Heart left ventricle (tissue), 16 donors: Measurements from ENCODE around the gene SMIM44. TPM values are rescaled to one million over a fixed set of nuclear protein-coding genes. Genes with fewer than 3 reads are reported as not detected.

Experiments used
- ATAC-seq, 4 donors: fragments of 200-7000 bp; cut with Tn5 transposase; one replicate each; pipeline ENCODE4 v1.9.1; 2020 to 2022; ENCODE audit warnings: moderate library complexity in 4 of 4, mild to moderate bottlenecking in 3 of 4, moderate number of reproducible peaks in 1 of 4
- DNase-seq, 5 donors: peaks; one replicate each; pipeline ENCODE4 v3.0.0-alpha.2; 2020
- H3K27ac ChIP-seq, 12 donors: fragments of 200-600 bp; sonication (generic) in 4 of 12; one replicate each; pipeline versions ENCODE4 v1.5.0 to v1.8.0; 2016 to 2022; ENCODE audit warnings: mild to moderate bottlenecking in 2 of 12
- H3K27me3 ChIP-seq, 9 donors: fragments of 200-600 bp; sonication (generic) in 2 of 9; one replicate each; pipeline versions ENCODE4 v1.5.1 to v1.8.0; 2016 to 2022; ENCODE audit warnings: mild to moderate bottlenecking in 3 of 9
- H3K36me3 ChIP-seq, 9 donors: fragments of 200-600 bp; sonication (generic) in 2 of 9; one replicate each; pipeline versions ENCODE4 v1.5.0 to v1.8.0; 2018 to 2022; ENCODE audit warnings: mild to moderate bottlenecking in 2 of 9
- H3K4me1 ChIP-seq, 12 donors: fragments of 200-600 bp; sonication (generic) in 4 of 12; one replicate each; pipeline versions ENCODE4 v1.5.0 to v1.8.0; 2016 to 2022; ENCODE audit warnings: mild to moderate bottlenecking in 3 of 12
- H3K4me3 ChIP-seq, 12 donors: fragments of 200-600 bp; sonication (generic) in 4 of 12; one replicate each; pipeline versions ENCODE4 v1.5.0 to v1.8.0; 2017 to 2022; ENCODE audit warnings: mild to moderate bottlenecking in 9 of 12, moderate library complexity in 4 of 12
- H3K9me3 ChIP-seq, 12 donors: fragments of 200-600 bp; sonication (generic) in 4 of 12; one replicate each; pipeline versions ENCODE4 v1.5.0 to v1.8.0; 2016 to 2022; ENCODE audit warnings: mild to moderate bottlenecking in 1 of 12
- POLR2A ChIP-seq, 2 donors: fragments of 450-650 bp; IDR thresholded peaks; one replicate each; pipeline ENCODE4 v1.6.1; 2017; ENCODE audit warnings: antibody characterized with exemption in 2 of 2, mild to moderate bottlenecking in 2 of 2, moderate library complexity in 2 of 2
- WGBS, 4 donors: extraction: QIAGEN DNeasy Blood & Tissue Kit in 2 of 4; methylation state at CpG; one replicate each; pipeline versions ENCODE4 v1.1.5 to v1.1.7; 2013 to 2018; 5-methylcytosine and 5-hydroxymethylcytosine counted together
- intact Hi-C, 10 donors: fragments of 100-400 bp; cut with DNase I; formaldehyde crosslinking; loops; one replicate each; pipeline versions ENCODE4 v1.11.1 to v1.14.2; 2022
- polyA plus RNA-seq, 2 donors: library from polyadenylated mRNA; stranded (reverse); fragments of 200-250 nt; gene quantifications; one replicate each; pipeline ENCODE4 v1.2.3, GENCODE V29; 2013
- total RNA-seq, 9 donors: library from RNA; depleted of rRNA in 2 of 9; stranded (reverse); fragments of >200 nt in 2 of 9; fragmentation: NEBNext Ultra II Directional in 3 of 9; extraction: Animal tissue kit (Norgen Biotek cat#: 25700) in 3 of 9; gene quantifications; one replicate each; pipeline versions ENCODE4 v1.1.0 to v1.2.4, GENCODE V29; 2016 to 2023
- TF ChIP-seq, protein P1 (sequence below), 12 donors: fragments of 200-600 bp; sonication (generic) in 4 of 12; IDR thresholded peaks; one replicate each; pipeline versions ENCODE4 v1.5.0 to v1.8.0; 2018 to 2022; ENCODE audit warnings: antibody characterized with exemption in 12 of 12, mild to moderate bottlenecking in 5 of 12
- donor health status: ischemic (EF 13 %, LVEDD 7.1; RV severe dilation, severe dysfunction).
- donor health status: healthy with polysubstance abuse.
- donor health status: DM: no; HTN: yes; CAD: no.
- donor health status: DM: no; HTN: no; CAD: no.
- donor health status: ischemic (EF 25% LVEDD 6.9; RV normal size, moderate dysfunction).
- donor health status: ischemic (EF 25% LVEDD 5.7; RV mildly dilated, moderate dysfunction).
- donor health status: healthy.
- donor health status: DM: yes; HTN: yes; CAD: no.
- donor health status: ischemic (EF 35%, LVEDD 5.7; RV mildly dilated, moderate dysfunction).
- donor health status: nonischemic (EF 11% LVEDD 7.7; RV severe dilation, severe dysfunction).
- donor health status: DM: yes; HTN: yes; CAD: no.
- donor health status: PGD.
- donor health status: ischemic (EF 29% LVEDD 5.4; RV normal size, mild dysfunction).
- donor health status: nonischemic (EF 23%, LVEDD 6.1; RV moderate dilation, normal function).

SMIM44 gene
- total and polyA plus RNA-seq, 11 donors: not detected

DNA sequence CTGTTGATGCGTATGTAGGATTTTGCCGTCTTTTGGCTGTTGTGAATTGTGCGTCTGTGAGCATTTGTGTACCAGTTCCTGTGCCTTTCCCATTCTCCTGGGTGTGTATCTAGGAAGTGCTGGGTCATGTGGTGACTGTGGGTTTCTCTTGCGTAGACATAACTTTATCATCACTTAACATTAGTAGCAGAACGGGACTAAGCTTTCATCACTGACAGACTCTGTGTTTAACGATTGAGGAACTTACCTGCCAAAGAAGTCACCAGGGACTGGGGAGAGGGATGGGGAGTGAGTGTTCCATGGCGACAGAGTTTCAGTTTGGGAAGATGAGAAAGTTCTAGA, 37.8 kb upstream of the SMIM44 start:
- DNase-seq (no peak), ATAC-seq (no peak)
- Histone ChIP-seq H3K27ac (no peak overlapping the region), H3K4me1 (peaks cover 0 to 17% (median 0%) of the 10 kb centered on the region in 12 donors), H3K36me3 (peaks cover 0 to 67% (median 31%) of the 10 kb centered on the region in 9 donors), H3K9me3 (no peaks in the 10 kb centered on the region), H3K4me3 (no peak overlapping the region), H3K27me3 (no peaks in the 10 kb centered on the region)
- WGBS, 4 donors: 82 to 91% (median 86%) methylated on average over 7 of the region's 7 CpGs
- intact Hi-C loops: no loop called here
- no peak for TF ChIP-seq POLR2A (IDR thresholded peaks at IDR 0.05)

DNA sequence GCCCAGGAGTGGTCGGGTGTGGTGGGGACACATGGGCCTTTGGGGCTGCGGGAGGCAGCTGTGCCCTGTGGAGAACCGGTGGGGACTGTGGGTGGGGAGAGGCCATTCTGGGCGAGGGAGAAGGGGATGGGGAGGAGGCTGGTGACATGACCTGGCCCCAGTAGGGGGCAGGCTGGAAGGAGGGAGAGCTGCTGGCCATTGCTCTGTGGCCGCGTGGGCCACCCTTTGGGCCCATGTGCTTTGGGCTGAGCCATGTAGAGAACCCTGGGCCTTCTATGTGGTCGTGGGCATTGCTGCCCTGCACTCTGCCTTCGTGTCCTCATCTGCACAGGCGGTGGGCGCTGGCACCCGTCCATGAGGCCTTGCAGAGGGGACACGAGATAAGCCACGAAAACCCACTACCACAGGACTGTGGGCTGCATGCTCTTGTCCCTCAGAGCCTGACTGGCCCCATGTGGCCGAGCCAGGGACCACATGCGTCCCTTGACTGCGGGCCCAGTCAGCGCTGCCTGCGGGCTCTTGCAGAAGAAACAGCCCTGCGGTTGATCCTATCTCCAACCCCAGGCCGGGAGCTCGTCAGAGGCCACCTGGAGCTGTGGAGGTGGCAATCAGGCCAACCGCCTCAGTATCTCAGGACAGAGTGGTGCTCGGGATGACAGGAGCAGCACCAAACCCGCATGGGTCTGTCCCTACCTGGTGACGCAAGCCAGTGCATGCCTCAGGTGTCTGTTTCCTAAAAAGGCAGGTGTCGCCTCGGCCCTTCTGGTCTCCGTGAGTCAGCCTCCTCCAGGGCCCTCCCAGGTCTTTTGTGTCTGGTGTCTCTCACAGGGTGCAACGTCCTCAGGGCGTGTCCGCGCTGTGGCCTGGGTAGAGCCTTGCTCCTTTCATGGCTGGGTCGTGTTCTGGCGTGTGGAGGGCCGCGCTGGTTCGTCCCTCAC, 37.2 kb upstream of the SMIM44 start:
- peaks cover 0 to 17% (median 0%) of the 10 kb centered on the region in 12 donors for H3K4me1 ChIP-seq
- no peak for TF ChIP-seq POLR2A (IDR thresholded peaks at IDR 0.05)
- TF ChIP-seq, protein P1, sequence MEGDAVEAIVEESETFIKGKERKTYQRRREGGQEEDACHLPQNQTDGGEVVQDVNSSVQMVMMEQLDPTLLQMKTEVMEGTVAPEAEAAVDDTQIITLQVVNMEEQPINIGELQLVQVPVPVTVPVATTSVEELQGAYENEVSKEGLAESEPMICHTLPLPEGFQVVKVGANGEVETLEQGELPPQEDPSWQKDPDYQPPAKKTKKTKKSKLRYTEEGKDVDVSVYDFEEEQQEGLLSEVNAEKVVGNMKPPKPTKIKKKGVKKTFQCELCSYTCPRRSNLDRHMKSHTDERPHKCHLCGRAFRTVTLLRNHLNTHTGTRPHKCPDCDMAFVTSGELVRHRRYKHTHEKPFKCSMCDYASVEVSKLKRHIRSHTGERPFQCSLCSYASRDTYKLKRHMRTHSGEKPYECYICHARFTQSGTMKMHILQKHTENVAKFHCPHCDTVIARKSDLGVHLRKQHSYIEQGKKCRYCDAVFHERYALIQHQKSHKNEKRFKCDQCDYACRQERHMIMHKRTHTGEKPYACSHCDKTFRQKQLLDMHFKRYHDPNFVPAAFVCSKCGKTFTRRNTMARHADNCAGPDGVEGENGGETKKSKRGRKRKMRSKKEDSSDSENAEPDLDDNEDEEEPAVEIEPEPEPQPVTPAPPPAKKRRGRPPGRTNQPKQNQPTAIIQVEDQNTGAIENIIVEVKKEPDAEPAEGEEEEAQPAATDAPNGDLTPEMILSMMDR (IDR thresholded peaks at IDR 0.05): no peak
- H3K9me3 ChIP-seq: no peaks in the 10 kb centered on the region
- H3K27me3 ChIP-seq: no peaks in the 10 kb centered on the region
- WGBS, 4 donors: 74 to 86% (median 80%) methylated on average over 18 to 37 of the region's 37 CpGs
- intact Hi-C loops: no loop called here
- H3K36me3 ChIP-seq: peaks cover 0 to 61% (median 26%) of the 10 kb centered on the region in 9 donors
- no peak overlapping the region for H3K27ac ChIP-seq
- ATAC-seq (no peak), DNase-seq (no peak)
- H3K4me3 ChIP-seq: no peak overlapping the region

DNA sequence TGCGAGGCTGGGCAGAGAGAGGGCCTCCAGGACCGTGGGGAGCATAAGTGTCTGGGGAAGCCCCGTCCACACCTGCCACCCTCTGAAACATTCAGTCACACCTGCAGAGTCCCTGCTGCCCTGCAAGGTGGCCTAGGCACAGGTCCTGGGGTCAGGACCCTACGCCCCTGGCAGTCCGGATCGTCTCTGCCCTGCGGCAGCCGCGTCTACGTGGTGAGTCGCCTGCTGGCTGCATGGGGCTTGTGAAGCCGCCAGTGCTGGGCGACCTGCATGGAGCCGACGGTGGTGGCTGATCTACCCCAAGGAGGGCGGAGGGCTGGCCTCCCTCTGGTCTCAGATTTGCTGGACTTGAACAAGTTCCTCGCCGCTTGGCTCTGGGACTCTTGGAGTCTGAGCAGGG, 35.9 kb upstream of the SMIM44 start:
- 86 to 91% (median 87%) methylated on average over 12 to 18 of the region's 18 CpGs for WGBS, 4 donors
- H3K4me1 ChIP-seq: peaks cover 0 to 23% (median 2%) of the 10 kb centered on the region in 12 donors

DNA sequence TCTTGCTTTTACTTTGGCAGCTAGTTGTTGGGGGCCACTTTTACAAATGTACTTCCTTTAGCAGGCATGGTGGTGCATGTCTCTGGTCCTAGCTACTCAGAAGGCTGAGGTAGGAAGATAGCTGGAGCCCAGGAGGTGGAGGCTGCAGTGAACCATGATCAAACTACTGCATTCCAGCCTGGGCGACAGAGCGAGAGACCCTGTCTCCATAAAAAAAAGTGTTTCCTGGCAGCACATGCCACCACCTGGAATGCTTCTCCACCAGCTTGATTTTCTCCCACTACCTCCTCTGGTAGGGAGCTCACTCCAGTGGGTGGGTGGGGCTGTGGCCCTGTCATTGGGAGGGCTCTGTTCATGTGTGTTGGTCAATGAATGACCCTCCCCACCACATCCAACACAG, 35.4 kb upstream of the SMIM44 start:
- peaks cover 0 to 46% (median 14%) of the 10 kb centered on the region in 9 donors for H3K36me3 ChIP-seq
- intact Hi-C loops: no loop called here

More for the DNA sequence above, 35.9 kb upstream of the SMIM44 start:
- no peaks in the 10 kb centered on the region for H3K27me3 ChIP-seq
- no peaks in the 10 kb centered on the region for H3K9me3 ChIP-seq
- ATAC-seq (no peak), DNase-seq (peak in 1 of 5 donors; percentile 26)
- TF ChIP-seq POLR2A (IDR thresholded peaks at IDR 0.05): no peak
- TF ChIP-seq, protein P1 (IDR thresholded peaks at IDR 0.05): no peak
- no peak overlapping the region for H3K27ac ChIP-seq
- H3K4me3 ChIP-seq: no peak overlapping the region
- H3K36me3 ChIP-seq: peaks cover 0 to 50% (median 17%) of the 10 kb centered on the region in 9 donors
- intact Hi-C loops: no loop called here

More for the DNA sequence above, 35.4 kb upstream of the SMIM44 start:
- DNase-seq: no peak
- TF ChIP-seq, protein P1 (IDR thresholded peaks at IDR 0.05): no peak
- no peak for TF ChIP-seq POLR2A (IDR thresholded peaks at IDR 0.05)
- peaks cover 0 to 24% (median 2%) of the 10 kb centered on the region in 12 donors for H3K4me1 ChIP-seq
- ATAC-seq: no peak
- H3K4me3 ChIP-seq: no peak overlapping the region
- H3K27me3 ChIP-seq: no peaks in the 10 kb centered on the region
- no peaks in the 10 kb centered on the region for H3K9me3 ChIP-seq
- no peak overlapping the region for H3K27ac ChIP-seq
- WGBS, 4 donors: 88 to 92% (median 88%) methylated on average over 2 of the region's 2 CpGs
